K562 (cell line): Measurements from ENCODE around the gene DGCR8. TPM values are rescaled to one million over a fixed set of nuclear protein-coding genes. Genes with fewer than 3 reads are reported as not detected.

ENCODE experiments used
- FIP1L1 ChIP-seq: fragments of 200-400 bp; formaldehyde crosslinking; IDR thresholded peaks from 2 replicates; pipeline ENCODE4 v1.6.1; 2018; ENCODE audit warnings: mild to moderate bottlenecking, low read depth, low read length; ENCODE audit not compliant: poor library complexity, severe bottlenecking
- HMGN3 ChIP-seq: IDR thresholded peaks from 2 replicates; pipeline ENCODE4 v1.6.1; 2011; ENCODE audit warnings: borderline replicate concordance, low read depth, mild to moderate bottlenecking, mixed read lengths, low read length; ENCODE audit not compliant: insufficient read length; ENCODE audit errors: extremely low read depth
- RREB1 ChIP-seq: fragments of 250-450 bp; sonication (Bioruptor Pico); IDR thresholded peaks from 2 replicates; pipeline ENCODE4 v1.4.0; 2020
- STAT5B ChIP-seq: fragments of 250-450 bp; sonication (Bioruptor Pico); IDR thresholded peaks from 2 replicates; pipeline ENCODE4 v1.8.0; 2021; ENCODE audit warnings: mild to moderate bottlenecking, inconsistent platforms
- TCFL5 ChIP-seq: fragments of 250-450 bp; sonication (Bioruptor Pico); conservative IDR thresholded peaks from 2 replicates; pipeline ENCODE4 v1.6.1; 2021; ENCODE audit warnings: mild to moderate bottlenecking, moderate library complexity, matching md5 sums
- polyA plus RNA-seq, 8 experiments: library from polyadenylated mRNA; depleted of rRNA in 4 of 8; stranded (reverse) in 5 of 8; unstranded in 3 of 8; fragments of >200 nt; fragmentation: Nextera tagmentation in 2 of 8; fragmentation: Illumina TruSeq in 1 of 8; extraction: Ambion mirVana in 2 of 8; extraction: Trizol in 1 of 8; gene quantifications; 2 replicates each; pipeline versions ENCODE4 v1.2.1 to v1.2.3, GENCODE V29; 2011 to 2014; ENCODE audit warnings: inconsistent platforms in 1 of 8, missing spikeins in 1 of 8
- total RNA-seq, 7 experiments: library from RNA; depleted of rRNA in 6 of 7; stranded (reverse); fragments of >200 nt in 6 of 7; fragmentation: Illumina TruSeq in 2 of 7; extraction: Trizol in 2 of 7; gene quantifications; 2 replicates each; pipeline versions ENCODE4 v1.2.1 to v1.2.3, GENCODE V29; 2011 to 2021; ENCODE audit warnings: low replicate concordance in 1 of 7
- TF ChIP-seq, protein P1 (sequence below): fragments of 200-600 bp; sonication (generic); IDR thresholded peaks from one replicate; pipeline ENCODE4 v1.6.1; 2012; ENCODE audit warnings: mild to moderate bottlenecking, low read depth, low read length, inconsistent platforms

Gene DGCR8
- total and polyA plus RNA-seq, 9 of the 15 experiments (the other 6 are each of a cell fraction or from before 2014, with no cell fraction given) = 5.9 to 144 (median 80.1) TPM

DNA sequence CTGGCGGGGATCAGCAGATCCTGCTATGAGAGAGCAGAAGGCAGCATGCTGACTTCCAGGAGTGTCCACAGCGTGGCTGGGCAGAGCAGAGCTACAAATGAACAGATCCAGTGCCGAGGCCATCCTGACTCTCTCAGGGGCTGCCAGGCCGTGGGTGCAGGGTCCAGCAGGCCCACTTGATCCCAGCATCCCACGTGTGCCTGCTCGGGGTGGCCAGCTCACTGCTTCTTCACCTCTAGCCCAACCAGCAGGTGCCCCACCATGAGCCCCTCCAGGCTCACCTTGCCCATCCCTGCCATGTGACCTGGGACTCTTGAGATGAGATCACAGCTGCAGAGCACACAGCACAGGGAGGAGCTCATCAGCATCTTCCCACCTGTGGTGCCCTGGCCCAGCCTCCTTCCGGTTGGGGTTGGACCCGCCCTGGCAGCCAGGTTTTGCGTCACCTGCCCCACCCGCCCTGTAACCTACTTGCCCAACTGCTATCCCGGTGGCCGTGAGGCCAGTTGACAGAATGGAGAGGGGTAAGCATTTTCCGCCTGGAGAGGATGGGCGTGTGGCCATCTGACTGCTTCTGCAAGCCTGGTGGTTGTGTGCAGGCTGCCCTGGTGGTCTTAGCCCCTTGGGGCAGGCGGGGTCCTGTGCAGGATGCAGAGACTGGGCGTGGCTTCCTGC is 48.2 kb upstream of the DGCR8 start (continued):
- 0 out of 2 replicates have a peak, but pooled peaks have one; percentile 24 for TF ChIP-seq RREB1 (CRISPR knock-in tag)
- peak; percentile 31 for TF ChIP-seq FIP1L1
- peak; percentile 25 for TF ChIP-seq HMGN3
- no peak for TF ChIP-seq TCFL5
- TF ChIP-seq, protein P1, sequence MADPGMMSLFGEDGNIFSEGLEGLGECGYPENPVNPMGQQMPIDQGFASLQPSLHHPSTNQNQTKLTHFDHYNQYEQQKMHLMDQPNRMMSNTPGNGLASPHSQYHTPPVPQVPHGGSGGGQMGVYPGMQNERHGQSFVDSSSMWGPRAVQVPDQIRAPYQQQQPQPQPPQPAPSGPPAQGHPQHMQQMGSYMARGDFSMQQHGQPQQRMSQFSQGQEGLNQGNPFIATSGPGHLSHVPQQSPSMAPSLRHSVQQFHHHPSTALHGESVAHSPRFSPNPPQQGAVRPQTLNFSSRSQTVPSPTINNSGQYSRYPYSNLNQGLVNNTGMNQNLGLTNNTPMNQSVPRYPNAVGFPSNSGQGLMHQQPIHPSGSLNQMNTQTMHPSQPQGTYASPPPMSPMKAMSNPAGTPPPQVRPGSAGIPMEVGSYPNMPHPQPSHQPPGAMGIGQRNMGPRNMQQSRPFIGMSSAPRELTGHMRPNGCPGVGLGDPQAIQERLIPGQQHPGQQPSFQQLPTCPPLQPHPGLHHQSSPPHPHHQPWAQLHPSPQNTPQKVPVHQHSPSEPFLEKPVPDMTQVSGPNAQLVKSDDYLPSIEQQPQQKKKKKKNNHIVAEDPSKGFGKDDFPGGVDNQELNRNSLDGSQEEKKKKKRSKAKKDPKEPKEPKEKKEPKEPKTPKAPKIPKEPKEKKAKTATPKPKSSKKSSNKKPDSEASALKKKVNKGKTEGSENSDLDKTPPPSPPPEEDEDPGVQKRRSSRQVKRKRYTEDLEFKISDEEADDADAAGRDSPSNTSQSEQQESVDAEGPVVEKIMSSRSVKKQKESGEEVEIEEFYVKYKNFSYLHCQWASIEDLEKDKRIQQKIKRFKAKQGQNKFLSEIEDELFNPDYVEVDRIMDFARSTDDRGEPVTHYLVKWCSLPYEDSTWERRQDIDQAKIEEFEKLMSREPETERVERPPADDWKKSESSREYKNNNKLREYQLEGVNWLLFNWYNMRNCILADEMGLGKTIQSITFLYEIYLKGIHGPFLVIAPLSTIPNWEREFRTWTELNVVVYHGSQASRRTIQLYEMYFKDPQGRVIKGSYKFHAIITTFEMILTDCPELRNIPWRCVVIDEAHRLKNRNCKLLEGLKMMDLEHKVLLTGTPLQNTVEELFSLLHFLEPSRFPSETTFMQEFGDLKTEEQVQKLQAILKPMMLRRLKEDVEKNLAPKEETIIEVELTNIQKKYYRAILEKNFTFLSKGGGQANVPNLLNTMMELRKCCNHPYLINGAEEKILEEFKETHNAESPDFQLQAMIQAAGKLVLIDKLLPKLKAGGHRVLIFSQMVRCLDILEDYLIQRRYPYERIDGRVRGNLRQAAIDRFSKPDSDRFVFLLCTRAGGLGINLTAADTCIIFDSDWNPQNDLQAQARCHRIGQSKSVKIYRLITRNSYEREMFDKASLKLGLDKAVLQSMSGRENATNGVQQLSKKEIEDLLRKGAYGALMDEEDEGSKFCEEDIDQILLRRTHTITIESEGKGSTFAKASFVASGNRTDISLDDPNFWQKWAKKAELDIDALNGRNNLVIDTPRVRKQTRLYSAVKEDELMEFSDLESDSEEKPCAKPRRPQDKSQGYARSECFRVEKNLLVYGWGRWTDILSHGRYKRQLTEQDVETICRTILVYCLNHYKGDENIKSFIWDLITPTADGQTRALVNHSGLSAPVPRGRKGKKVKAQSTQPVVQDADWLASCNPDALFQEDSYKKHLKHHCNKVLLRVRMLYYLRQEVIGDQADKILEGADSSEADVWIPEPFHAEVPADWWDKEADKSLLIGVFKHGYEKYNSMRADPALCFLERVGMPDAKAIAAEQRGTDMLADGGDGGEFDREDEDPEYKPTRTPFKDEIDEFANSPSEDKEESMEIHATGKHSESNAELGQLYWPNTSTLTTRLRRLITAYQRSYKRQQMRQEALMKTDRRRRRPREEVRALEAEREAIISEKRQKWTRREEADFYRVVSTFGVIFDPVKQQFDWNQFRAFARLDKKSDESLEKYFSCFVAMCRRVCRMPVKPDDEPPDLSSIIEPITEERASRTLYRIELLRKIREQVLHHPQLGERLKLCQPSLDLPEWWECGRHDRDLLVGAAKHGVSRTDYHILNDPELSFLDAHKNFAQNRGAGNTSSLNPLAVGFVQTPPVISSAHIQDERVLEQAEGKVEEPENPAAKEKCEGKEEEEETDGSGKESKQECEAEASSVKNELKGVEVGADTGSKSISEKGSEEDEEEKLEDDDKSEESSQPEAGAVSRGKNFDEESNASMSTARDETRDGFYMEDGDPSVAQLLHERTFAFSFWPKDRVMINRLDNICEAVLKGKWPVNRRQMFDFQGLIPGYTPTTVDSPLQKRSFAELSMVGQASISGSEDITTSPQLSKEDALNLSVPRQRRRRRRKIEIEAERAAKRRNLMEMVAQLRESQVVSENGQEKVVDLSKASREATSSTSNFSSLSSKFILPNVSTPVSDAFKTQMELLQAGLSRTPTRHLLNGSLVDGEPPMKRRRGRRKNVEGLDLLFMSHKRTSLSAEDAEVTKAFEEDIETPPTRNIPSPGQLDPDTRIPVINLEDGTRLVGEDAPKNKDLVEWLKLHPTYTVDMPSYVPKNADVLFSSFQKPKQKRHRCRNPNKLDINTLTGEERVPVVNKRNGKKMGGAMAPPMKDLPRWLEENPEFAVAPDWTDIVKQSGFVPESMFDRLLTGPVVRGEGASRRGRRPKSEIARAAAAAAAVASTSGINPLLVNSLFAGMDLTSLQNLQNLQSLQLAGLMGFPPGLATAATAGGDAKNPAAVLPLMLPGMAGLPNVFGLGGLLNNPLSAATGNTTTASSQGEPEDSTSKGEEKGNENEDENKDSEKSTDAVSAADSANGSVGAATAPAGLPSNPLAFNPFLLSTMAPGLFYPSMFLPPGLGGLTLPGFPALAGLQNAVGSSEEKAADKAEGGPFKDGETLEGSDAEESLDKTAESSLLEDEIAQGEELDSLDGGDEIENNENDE = peak; percentile 28
- TF ChIP-seq STAT5B (CRISPR knock-in tag) = no peak
